Gastroesophageal sphincter (tissue), 4 donors: ENCODE measurements around the gene LPAR3. TPM values are rescaled to one million over a fixed set of nuclear protein-coding genes. Genes with fewer than 3 reads are reported as not detected.

ENCODE experiments used
- ATAC-seq: fragments of 150-250 bp; one replicate; pipeline ENCODE4 v1.9.1; 2016; ENCODE audit warnings: mild to moderate bottlenecking, moderate library complexity
- H3K27ac ChIP-seq, 4 donors: fragments of 200-600 bp; sonication (generic) in 3 of 4; 1 replicate in 3 of 4; 2 replicates in 1 of 4; pipeline ENCODE4 v1.5.1; 2016 to 2019
- H3K27me3 ChIP-seq: fragments of 200-600 bp; sonication (generic); one replicate; pipeline ENCODE4 v1.5.1; 2019
- H3K36me3 ChIP-seq, 2 donors: fragments of 200-600 bp; sonication (generic); one replicate each; pipeline ENCODE4 v1.5.1; 2019; ENCODE audit warnings: control low read depth in 1 of 2
- H3K4me1 ChIP-seq, 3 donors: fragments of 200-600 bp; sonication (generic); 1 replicate in 2 of 3; 2 replicates in 1 of 3; pipeline ENCODE4 v1.5.1; 2016 to 2019; ENCODE audit warnings: control low read depth in 2 of 3
- H3K4me3 ChIP-seq, 2 donors: fragments of 200-600 bp; sonication (generic); one replicate each; pipeline ENCODE4 v1.5.1; 2019; ENCODE audit warnings: mild to moderate bottlenecking in 1 of 2, moderate library complexity in 1 of 2
- H3K9me3 ChIP-seq, 3 donors: fragments of 200-600 bp; sonication (generic); one replicate each; pipeline ENCODE4 v1.5.1; 2017 to 2019; ENCODE audit warnings: control low read depth in 2 of 3
- CTCF ChIP-seq, 4 experiments: fragments of 200-600 bp in 2 of 4; fragments of 450-650 bp in 2 of 4; sonication (generic) in 1 of 4; IDR thresholded peaks; one replicate each; pipeline ENCODE4 v1.5.1; 2017 to 2019; ENCODE audit warnings: antibody characterized with exemption in 4 of 4, mild to moderate bottlenecking in 2 of 4, moderate library complexity in 2 of 4
- EP300 ChIP-seq: sonication (generic); formaldehyde crosslinking; IDR thresholded peaks from one replicate; pipeline ENCODE4 v1.6.1; 2017; ENCODE audit warnings: antibody characterized with exemption, mild to moderate bottlenecking
- POLR2A ChIP-seq, 2 donors: fragments of 450-650 bp; IDR thresholded peaks; one replicate each; pipeline ENCODE4 v1.6.1; 2017; ENCODE audit warnings: antibody characterized with exemption in 2 of 2, mild to moderate bottlenecking in 2 of 2, moderate library complexity in 1 of 2
- POLR2AphosphoS5 ChIP-seq: sonication (generic); formaldehyde crosslinking; IDR thresholded peaks from one replicate; pipeline ENCODE4 v1.6.1; 2017; ENCODE audit warnings: antibody characterized with exemption
- WGBS, 2 donors: methylation state at CpG; one replicate each; pipeline ENCODE4 v1.1.5; 2018; ENCODE audit warnings: low coverage in 1 of 2; 5-methylcytosine and 5-hydroxymethylcytosine counted together
- total RNA-seq, 4 donors: library from RNA; depleted of rRNA; stranded (reverse); fragments of >200 nt; gene quantifications; one replicate each; pipeline ENCODE4 v1.1.0, GENCODE V29; 2016

Gene LPAR3
- total RNA-seq, 4 donors from 2014 or later = 0.13 to 3.3 (median 0.23) TPM; not detected in 1

- H3K27me3 ChIP-seq = peaks cover 5% of the 10 kb centered on the region
- H3K4me3 ChIP-seq = no peak overlapping the region
- no peaks in the 10 kb centered on the region for H3K36me3 ChIP-seq
- H3K27ac ChIP-seq = no peak overlapping the region
- TF ChIP-seq CTCF (IDR thresholded peaks at IDR 0.05) (no peak), EP300 (no peak), POLR2AphosphoS5 (no peak), POLR2A (IDR thresholded peaks at IDR 0.05) (no peak)
- 88 to 100% methylated on average over 4 to 5 of the region's 5 CpGs for WGBS, 2 donors
- H3K9me3 ChIP-seq = no peaks in the 10 kb centered on the region
- no peaks in the 10 kb centered on the region for H3K4me1 ChIP-seq
- no peak for ATAC-seq
Observed at GRCh38 chr1:84876353-84876752, 16.7 kb downstream of the LPAR3 start.

- Histone ChIP-seq H3K4me3 (no peak overlapping the region), H3K4me1 (no peaks in the 10 kb centered on the region), H3K27me3 (peaks cover 5% of the 10 kb centered on the region), H3K27ac (no peak overlapping the region), H3K9me3 (no peaks in the 10 kb centered on the region), H3K36me3 (no peaks in the 10 kb centered on the region)
- no peak for ATAC-seq
- WGBS, 2 donors = 81 to 88% methylated on average over 2 of the region's 2 CpGs
- TF ChIP-seq CTCF (IDR thresholded peaks at IDR 0.05) (no peak), POLR2AphosphoS5 (no peak), EP300 (no peak), POLR2A (IDR thresholded peaks at IDR 0.05) (no peak)
Observed at GRCh38 chr1:84873366-84873765, 19.6 kb downstream of the LPAR3 start.

GRCh38 chr1:84872696-84873355, 20.2 kb downstream of the LPAR3 start:
- WGBS, 2 donors = 77 to 80% methylated on average over 8 to 9 of the region's 9 CpGs
- no peak for ATAC-seq
- Histone ChIP-seq H3K4me3 (no peak overlapping the region), H3K27ac (no peak overlapping the region), H3K36me3 (no peaks in the 10 kb centered on the region), H3K4me1 (no peaks in the 10 kb centered on the region), H3K27me3 (peaks cover 5% of the 10 kb centered on the region), H3K9me3 (no peaks in the 10 kb centered on the region)
- no peak for TF ChIP-seq EP300
- TF ChIP-seq POLR2A (IDR thresholded peaks at IDR 0.05) = no peak
- TF ChIP-seq CTCF (IDR thresholded peaks at IDR 0.05) = no peak
- no peak for TF ChIP-seq POLR2AphosphoS5

- no peak for ATAC-seq
- Histone ChIP-seq H3K36me3 (no peaks in the 10 kb centered on the region), H3K4me3 (no peak overlapping the region), H3K4me1 (no peaks in the 10 kb centered on the region), H3K27ac (no peak overlapping the region), H3K27me3 (peaks cover under 1% of the 10 kb centered on the region), H3K9me3 (no peaks in the 10 kb centered on the region)
- TF ChIP-seq CTCF (IDR thresholded peaks at IDR 0.05) = no peak
- TF ChIP-seq POLR2AphosphoS5 = no peak
- TF ChIP-seq EP300 = no peak
- TF ChIP-seq POLR2A (IDR thresholded peaks at IDR 0.05) = no peak
Observed at GRCh38 chr1:84871181-84871580, 21.8 kb downstream of the LPAR3 start.

GRCh38 chr1:84870591-84870990, 22.4 kb downstream of the LPAR3 start:
- no peaks in the 10 kb centered on the region for H3K36me3 ChIP-seq
- no peaks in the 10 kb centered on the region for H3K27me3 ChIP-seq
- no peaks in the 10 kb centered on the region for H3K9me3 ChIP-seq
- H3K27ac ChIP-seq = no peak overlapping the region
- 29 to 100% methylated on average over 2 of the region's 2 CpGs for WGBS, 2 donors
- no peak for ATAC-seq
- no peaks in the 10 kb centered on the region for H3K4me1 ChIP-seq
- no peak overlapping the region for H3K4me3 ChIP-seq
- no peak for TF ChIP-seq CTCF (IDR thresholded peaks at IDR 0.05)
- no peak for TF ChIP-seq EP300
- TF ChIP-seq POLR2A (IDR thresholded peaks at IDR 0.05) = no peak
- TF ChIP-seq POLR2AphosphoS5 = no peak
